HepG2 (cell line): ENCODE results near the gene WDR62. TPM values are rescaled to one million over a fixed set of nuclear protein-coding genes. Genes with fewer than 3 reads are reported as not detected.

Experiments
- ATAC-seq: fragments of 200-7000 bp; cut with Tn5 transposase; 3 replicates; pipeline ENCODE4 v1.9.1; 2020; ENCODE audit warnings: mild to moderate bottlenecking, moderate library complexity
- BruUV-seq: library from RNA; stranded (reverse); fragments of 400-500 nt; replicated peaks from 2 replicates; lab custom pipeline; 2021; lab: Mats Ljungman, UMichigan
- CTCF ChIA-PET: fragments of 300-600 bp; formaldehyde crosslinking; extraction: SDS; loops from one replicate; lab custom pipeline; 2021; ENCODE audit warnings: low total read pairs, inconsistent platforms, low intra/inter-chr PET ratio; lab: Yijun Ruan, JAX
- POLR2A ChIA-PET: fragments of 350-600 bp; sonication (Branson Sonifier 250); formaldehyde crosslinking; loops from one replicate; lab custom pipeline; 2020; ENCODE audit warnings: antibody characterized with exemption, inconsistent platforms; lab: Yijun Ruan, JAX
- DNase-seq: peaks from one replicate; pipeline ENCODE4 v3.0.0-alpha.2; 2015; ENCODE audit warnings: low spot score
- FAIRE-seq: peaks from 3 replicates; lab custom pipeline; 2011; peaks lifted over from hg19 to GRCh38; lab: Jason Lieb, UNC
- H2AFZ ChIP-seq: one replicate; pipeline ENCODE4 v1.6.1; 2011; ENCODE audit warnings: low read length, inconsistent platforms
- H3K27ac ChIP-seq: fragments of 300-600 bp; 3 replicates; pipeline ENCODE4 v1.8.0; 2011; ENCODE audit warnings: mixed run types, mild to moderate bottlenecking, mixed read lengths, low read length, inconsistent platforms; ENCODE audit not compliant: insufficient read depth; ENCODE audit errors: extremely low read length
- H3K27me3 ChIP-seq, 2 experiments: fragments of 200-600 bp in 1 of 2; 2 replicates in 1 of 2; 3 replicates in 1 of 2; pipeline versions ENCODE4 v1.6.0 to v1.8.0; 2011; ENCODE audit warnings: low read length in 2 of 2, mild to moderate bottlenecking in 2 of 2, moderate library complexity in 2 of 2, inconsistent platforms in 1 of 2; ENCODE audit not compliant: insufficient read depth in 2 of 2, control insufficient read depth in 1 of 2
- H3K36me3 ChIP-seq, 2 experiments: fragments of 200-600 bp in 1 of 2; replicated peaks in 1 of 2; 2 replicates in 1 of 2; 3 replicates in 1 of 2; pipeline versions ENCODE4 v1.5.1 to v1.8.0; 2011; ENCODE audit warnings: low read length in 2 of 2, inconsistent platforms in 1 of 2; ENCODE audit not compliant: insufficient read depth in 2 of 2, control insufficient read depth in 1 of 2
- H3K4me1 ChIP-seq: 2 replicates; pipeline ENCODE4 v1.5.1; 2012; ENCODE audit warnings: low read length, inconsistent platforms; ENCODE audit not compliant: insufficient read depth
- H3K4me2 ChIP-seq: 2 replicates; pipeline ENCODE4 v1.6.0; 2011; ENCODE audit warnings: low read depth, low read length, inconsistent platforms
- H3K4me3 ChIP-seq, 3 experiments: fragments of 200-600 bp in 1 of 3; sonication (generic), shearing (Covaris generic) in 1 of 3; replicated peaks in 1 of 3; 2 replicates each; pipeline ENCODE4 v1.5.1; 2011 to 2016; ENCODE audit warnings: low read length in 3 of 3, inconsistent platforms in 2 of 3, low read depth in 2 of 3, mild to moderate bottlenecking in 2 of 3, control low read depth in 1 of 3, mixed read lengths in 1 of 3; ENCODE audit not compliant: insufficient read depth in 1 of 3
- H3K79me2 ChIP-seq: one replicate; pipeline ENCODE4 v1.6.1; 2011; ENCODE audit warnings: low read length, inconsistent platforms; ENCODE audit not compliant: insufficient read depth
- H3K9ac ChIP-seq: 2 replicates; pipeline ENCODE4 v1.6.0; 2011; ENCODE audit warnings: mild to moderate bottlenecking, low read depth, low read length, inconsistent platforms; ENCODE audit not compliant: insufficient read depth
- H3K9me3 ChIP-seq: 2 replicates; pipeline ENCODE4 v1.5.1; 2012; ENCODE audit warnings: mild to moderate bottlenecking, low read length
- H4K20me1 ChIP-seq: 2 replicates; pipeline ENCODE4 v1.6.0; 2011; ENCODE audit warnings: inconsistent platforms, mild to moderate bottlenecking, low read length, moderate library complexity; ENCODE audit not compliant: insufficient read depth
- ELF3 ChIP-seq: IDR thresholded peaks from 2 replicates; pipeline ENCODE4 v1.6.1; 2016; ENCODE audit warnings: missing genetic modification reagents, missing compliant biosample characterization
- SETDB1 ChIP-seq: sonication (generic); formaldehyde crosslinking; IDR thresholded peaks from 2 replicates; pipeline ENCODE4 v1.5.1; 2020; ENCODE audit warnings: missing genetic modification reagents, mild to moderate bottlenecking, borderline replicate concordance
- SMAD1 ChIP-seq: sonication (generic); formaldehyde crosslinking; IDR thresholded peaks from 2 replicates; pipeline ENCODE4 v1.4.0; 2020; ENCODE audit warnings: missing genetic modification reagents, low read depth, mild to moderate bottlenecking, borderline replicate concordance
- STAG1 ChIP-seq: sonication (generic); formaldehyde crosslinking; IDR thresholded peaks from 2 replicates; pipeline ENCODE4 v1.4.0; 2020; ENCODE audit warnings: missing genetic modification reagents
- TBP ChIP-seq: sonication (generic); formaldehyde crosslinking; IDR thresholded peaks from 2 replicates; pipeline ENCODE4 v1.5.0; 2020; ENCODE audit warnings: missing genetic modification reagents
- XBP1 ChIP-seq: sonication (generic); formaldehyde crosslinking; IDR thresholded peaks from 2 replicates; pipeline ENCODE4 v1.5.0; 2020; ENCODE audit warnings: missing genetic modification reagents
- ZBTB21 ChIP-seq: sonication (generic); formaldehyde crosslinking; IDR thresholded peaks from 2 replicates; pipeline ENCODE4 v1.4.0; 2020; ENCODE audit warnings: missing genetic modification reagents
- ZBTB3 ChIP-seq: sonication (generic); formaldehyde crosslinking; IDR thresholded peaks from 2 replicates; pipeline ENCODE4 v1.4.0; 2020; ENCODE audit warnings: low read depth, mild to moderate bottlenecking, moderate library complexity, missing genetic modification reagents, borderline replicate concordance
- ZFP1 ChIP-seq: IDR thresholded peaks from 2 replicates; pipeline ENCODE4 v1.6.1; 2016
- ZFP36L2 ChIP-seq: sonication (generic); formaldehyde crosslinking; IDR thresholded peaks from 2 replicates; pipeline ENCODE4 v1.4.0; 2020; ENCODE audit warnings: missing genetic modification reagents
- ZFP82 ChIP-seq: sonication (generic); formaldehyde crosslinking; IDR thresholded peaks from 2 replicates; pipeline ENCODE4 v1.5.1; 2020; ENCODE audit warnings: mild to moderate bottlenecking, missing genetic modification reagents, borderline replicate concordance
- ZNF709 ChIP-seq: sonication (generic); formaldehyde crosslinking; IDR thresholded peaks from 2 replicates; pipeline ENCODE4 v1.5.0; 2020; ENCODE audit warnings: mild to moderate bottlenecking, missing genetic modification reagents
- WGBS: methylation state at CpG from one replicate; pipeline ENCODE4 v1.1.6; 2017; ENCODE audit warnings: low lambda C conversion rate; 5-methylcytosine and 5-hydroxymethylcytosine counted together
- in situ Hi-C: cut with HindIII; loops from 2 replicates; pipeline ENCODE4 v1.10.0; 2017; ENCODE audit warnings: low pct_unique_long_range_greater_than_20kb; ENCODE audit not compliant: extremely low pct_ligation_motif_present
- intact Hi-C: fragments of 100-400 bp; cut with micrococcal nuclease; formaldehyde crosslinking; loops from one replicate; pipeline ENCODE4 v1.10.0; 2022; ENCODE audit not compliant: unreplicated experiment
- polyA plus RNA-seq, 8 experiments: library from polyadenylated mRNA; depleted of rRNA in 3 of 8; stranded (reverse) in 7 of 8; unstranded in 1 of 8; fragments of >200 nt; fragmentation: Illumina TruSeq in 4 of 8; extraction: Trizol in 4 of 8; gene quantifications; 2 replicates each; pipeline versions ENCODE4 v1.2.1 to v1.2.3, GENCODE V29; 2011 to 2016; ENCODE audit warnings: low read depth in 4 of 8, missing spikeins in 1 of 8, mixed read lengths in 1 of 8; ENCODE audit not compliant: insufficient read depth in 1 of 8
- total RNA-seq, 5 experiments: library from RNA; depleted of rRNA; stranded (reverse); fragments of >200 nt; fragmentation: Illumina TruSeq; extraction: Trizol; gene quantifications; 2 replicates each; pipeline ENCODE4 v1.2.3, GENCODE V29; 2016; ENCODE audit warnings: low read depth in 1 of 5
- TF ChIP-seq, protein P1 (sequence below): sonication (generic); formaldehyde crosslinking; IDR thresholded peaks from 2 replicates; pipeline ENCODE4 v1.4.0; 2020; ENCODE audit warnings: missing genetic modification reagents
- TF ChIP-seq, protein P2 (sequence below): IDR thresholded peaks from 2 replicates; pipeline ENCODE4 v1.6.1; 2016

The WDR62 gene
- total and polyA plus RNA-seq, 2 of the 13 experiments (the other 11 are each of a cell fraction or from before 2014, with no cell fraction given), result 5.8 to 12.5 TPM

DNA sequence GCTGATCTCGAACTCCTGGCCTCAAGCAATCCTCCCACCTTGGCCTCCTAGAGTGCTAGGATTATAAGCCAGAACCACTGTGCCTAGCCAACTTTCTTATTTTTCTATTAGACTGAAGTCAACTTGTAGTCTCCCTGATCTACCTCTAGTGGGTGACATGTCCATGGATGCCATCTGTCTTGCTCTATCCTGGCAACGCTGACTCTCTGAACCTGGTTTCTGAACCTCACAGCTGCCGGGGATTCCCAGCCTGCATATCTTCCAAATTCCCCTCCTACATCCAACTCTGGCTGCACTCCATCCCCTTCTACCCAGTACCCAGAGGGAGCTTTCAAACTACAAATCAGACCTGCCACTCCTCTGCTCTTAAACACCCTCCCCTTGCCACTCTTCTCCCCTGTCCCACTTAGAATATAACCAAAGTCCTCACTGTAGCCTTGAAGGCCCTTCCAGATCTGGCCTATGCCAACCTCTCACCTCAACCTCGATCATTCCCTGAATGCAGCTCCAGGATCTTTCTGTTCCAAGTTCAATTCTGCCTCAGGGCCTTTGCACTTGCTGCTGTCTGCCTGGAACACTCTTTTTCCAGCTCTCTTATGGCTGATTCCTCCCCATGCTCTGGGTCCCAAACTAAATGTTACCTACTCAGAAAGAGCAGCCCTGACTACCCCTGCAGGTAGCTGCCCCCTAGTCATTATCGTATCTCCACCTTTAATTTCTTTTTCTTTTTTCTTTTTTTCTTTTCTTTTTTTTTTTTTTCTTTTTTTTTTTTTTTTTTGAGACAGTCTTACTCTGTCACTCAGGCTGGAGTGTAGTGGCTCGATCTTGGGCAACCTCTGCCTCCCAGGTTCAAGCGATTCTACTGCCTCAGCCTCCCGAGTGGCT lies 24.2 kb upstream of the WDR62 start:
- peaks cover 0 to 1% of the 10 kb centered on the region in 2 experiments; a peak in 1 of 5 replicates for H3K36me3 ChIP-seq
- no peaks in the 10 kb centered on the region for H3K9me3 ChIP-seq
- POLR2A ChIA-PET, result no interaction called here
- H3K79me2 ChIP-seq, result no peaks in the 10 kb centered on the region
- peaks cover 8% of the 10 kb centered on the region for H3K4me1 ChIP-seq
- H3K27ac ChIP-seq, result no peak overlapping the region
- DNase-seq (no peak), ATAC-seq (no peak; the same call in 2 of the 3 replicates), FAIRE-seq (peak; percentile 43)
- no peak overlapping the region for H3K4me3 ChIP-seq
- TF ChIP-seq, protein P1, sequence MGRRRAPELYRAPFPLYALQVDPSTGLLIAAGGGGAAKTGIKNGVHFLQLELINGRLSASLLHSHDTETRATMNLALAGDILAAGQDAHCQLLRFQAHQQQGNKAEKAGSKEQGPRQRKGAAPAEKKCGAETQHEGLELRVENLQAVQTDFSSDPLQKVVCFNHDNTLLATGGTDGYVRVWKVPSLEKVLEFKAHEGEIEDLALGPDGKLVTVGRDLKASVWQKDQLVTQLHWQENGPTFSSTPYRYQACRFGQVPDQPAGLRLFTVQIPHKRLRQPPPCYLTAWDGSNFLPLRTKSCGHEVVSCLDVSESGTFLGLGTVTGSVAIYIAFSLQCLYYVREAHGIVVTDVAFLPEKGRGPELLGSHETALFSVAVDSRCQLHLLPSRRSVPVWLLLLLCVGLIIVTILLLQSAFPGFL (CRISPR knock-in tag), result no peak
- TF ChIP-seq STAG1 (CRISPR knock-in tag) (peak; percentile 8; the same call in 1 of the 2 replicates), ZNF709 (no peak), ZBTB3 (no peak)
- WGBS, result 90% methylated on average over 8 of the region's 8 CpGs
- in situ Hi-C loops (no loop called here), intact Hi-C loops (no loop called here)
- H3K9ac ChIP-seq, result no peak overlapping the region
- H3K27me3 ChIP-seq, result no peaks in the 10 kb centered on the region
- no peak overlapping the region for H2AFZ ChIP-seq
- H4K20me1 ChIP-seq, result no peaks in the 10 kb centered on the region
- no peak overlapping the region for H3K4me2 ChIP-seq
- CTCF ChIA-PET, result no interaction called here
- BruUV-seq, result no TSS peak

DNA sequence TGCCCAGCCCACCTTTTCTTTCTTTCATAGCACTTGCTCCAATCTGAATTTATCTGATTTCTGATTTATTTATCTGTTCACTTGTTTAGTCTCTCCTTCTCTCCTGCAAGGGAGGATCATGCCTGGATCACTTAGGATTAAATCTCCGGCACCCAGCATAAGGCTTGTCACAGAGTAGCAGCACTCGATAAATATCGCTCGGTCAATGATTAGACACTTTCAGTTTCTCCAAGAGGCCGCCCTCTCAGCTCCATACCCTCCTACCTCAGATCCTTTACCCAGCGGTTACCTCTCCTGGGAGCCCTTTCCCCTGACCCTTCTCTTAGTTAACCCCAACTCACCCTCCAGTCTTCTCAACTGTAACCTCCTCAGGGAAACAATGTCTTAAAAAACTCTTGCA lies 23.4 kb upstream of the WDR62 start:
- ChIA-PET CTCF (no interaction called here), POLR2A (no interaction called here)
- H3K27me3 ChIP-seq, result no peaks in the 10 kb centered on the region
- no peaks in the 10 kb centered on the region for H3K9me3 ChIP-seq
- no peaks in the 10 kb centered on the region for H3K79me2 ChIP-seq
- H3K4me2 ChIP-seq, result no peak overlapping the region
- intact Hi-C loops, result no loop called here
- H3K4me3 ChIP-seq, result no peak overlapping the region
- H2AFZ ChIP-seq, result no peak overlapping the region
- no peak for ATAC-seq
- BruUV-seq, result no TSS peak
- DNase-seq, result no peak
- H3K36me3 ChIP-seq, result no peaks in the 10 kb centered on the region; a peak in 1 of 5 replicates
- TF ChIP-seq SETDB1 (CRISPR knock-in tag), result no peak
- TF ChIP-seq ZFP82 (CRISPR knock-in tag), result no peak
- no peak for TF ChIP-seq ELF3
- TF ChIP-seq, protein P2, sequence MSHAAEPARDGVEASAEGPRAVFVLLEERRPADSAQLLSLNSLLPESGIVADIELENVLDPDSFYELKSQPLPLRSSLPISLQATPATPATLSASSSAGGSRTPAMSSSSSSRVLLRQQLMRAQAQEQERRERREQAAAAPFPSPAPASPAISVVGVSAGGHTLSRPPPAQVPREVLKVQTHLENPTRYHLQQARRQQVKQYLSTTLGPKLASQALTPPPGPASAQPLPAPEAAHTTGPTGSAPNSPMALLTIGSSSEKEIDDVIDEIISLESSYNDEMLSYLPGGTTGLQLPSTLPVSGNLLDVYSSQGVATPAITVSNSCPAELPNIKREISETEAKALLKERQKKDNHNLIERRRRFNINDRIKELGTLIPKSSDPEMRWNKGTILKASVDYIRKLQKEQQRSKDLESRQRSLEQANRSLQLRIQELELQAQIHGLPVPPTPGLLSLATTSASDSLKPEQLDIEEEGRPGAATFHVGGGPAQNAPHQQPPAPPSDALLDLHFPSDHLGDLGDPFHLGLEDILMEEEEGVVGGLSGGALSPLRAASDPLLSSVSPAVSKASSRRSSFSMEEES (CRISPR knock-in tag), result no peak
- no peak for TF ChIP-seq ZFP1 (CRISPR knock-in tag)
- no peak for TF ChIP-seq TBP
- TF ChIP-seq ZFP36L2 (CRISPR knock-in tag), result no peak
- TF ChIP-seq SMAD1 (CRISPR knock-in tag), result no peak
- no peak for TF ChIP-seq ZBTB21 (CRISPR knock-in tag)
- TF ChIP-seq XBP1 (CRISPR knock-in tag), result no peak
- no peak overlapping the region for H3K9ac ChIP-seq
- WGBS, result 90% methylated on average over 6 of the region's 6 CpGs
- in situ Hi-C loops, result no loop called here
- H3K27ac ChIP-seq, result no peak overlapping the region
- H4K20me1 ChIP-seq, result no peaks in the 10 kb centered on the region
- H3K4me1 ChIP-seq, result peaks cover 12% of the 10 kb centered on the region
- FAIRE-seq, result no peak
